Stimulated activated CD8-positive, alpha-beta memory T cell treated with anti-CD3 and anti-CD28 coated beads, Interleukin-15, amount 100 ng/mL, for 48 hours (primary cell): ENCODE measurements around the gene NSF.

Experiments
- DNase-seq, 2 donors: peaks; one replicate each; pipeline ENCODE4 v3.0.0-alpha.2; 2020; ENCODE audit warnings: low read depth in 2 of 2

NSF gene

GRCh38 chr17:46796956-46797530, 206.6 kb downstream of the NSF start:
- no peak for DNase-seq

GRCh38 chr17:46800573-46800972, 210.1 kb downstream of the NSF start:
- DNase-seq, result no peak

- no peak for DNase-seq
Observed at GRCh38 chr17:46802800-46803199, 212.3 kb downstream of the NSF start.

GRCh38 chr17:46803544-46803943, 213.1 kb downstream of the NSF start:
- DNase-seq, result no peak

GRCh38 chr17:46805771-46806170, 215.3 kb downstream of the NSF start:
- DNase-seq, result no peak
